Stomach (tissue), 4 donors: ENCODE results near the gene MET.

ENCODE experiments used
- EP300 ChIP-seq: sonication (generic); formaldehyde crosslinking; IDR thresholded peaks from one replicate; pipeline ENCODE4 v1.6.1; 2017; ENCODE audit warnings: antibody characterized with exemption
- POLR2A ChIP-seq, 4 donors: fragments of 450-650 bp; IDR thresholded peaks; one replicate each; pipeline ENCODE4 v1.6.1; 2016; ENCODE audit warnings: antibody characterized with exemption in 4 of 4, control low read depth in 2 of 4, mild to moderate bottlenecking in 1 of 4, moderate library complexity in 1 of 4
- TF ChIP-seq, protein P1 (sequence below), 7 experiments: fragments of 450-650 bp in 4 of 7; fragments of 200-600 bp in 3 of 7; sonication (generic) in 3 of 7; IDR thresholded peaks; one replicate each; pipeline ENCODE4 v1.5.1; 2016 to 2019; ENCODE audit warnings: antibody characterized with exemption in 7 of 7, control low read depth in 2 of 7, mild to moderate bottlenecking in 1 of 7

GRCh38 chr7:116754186-116754585, 82.2 kb downstream of the MET start:
- TF ChIP-seq, protein P1, sequence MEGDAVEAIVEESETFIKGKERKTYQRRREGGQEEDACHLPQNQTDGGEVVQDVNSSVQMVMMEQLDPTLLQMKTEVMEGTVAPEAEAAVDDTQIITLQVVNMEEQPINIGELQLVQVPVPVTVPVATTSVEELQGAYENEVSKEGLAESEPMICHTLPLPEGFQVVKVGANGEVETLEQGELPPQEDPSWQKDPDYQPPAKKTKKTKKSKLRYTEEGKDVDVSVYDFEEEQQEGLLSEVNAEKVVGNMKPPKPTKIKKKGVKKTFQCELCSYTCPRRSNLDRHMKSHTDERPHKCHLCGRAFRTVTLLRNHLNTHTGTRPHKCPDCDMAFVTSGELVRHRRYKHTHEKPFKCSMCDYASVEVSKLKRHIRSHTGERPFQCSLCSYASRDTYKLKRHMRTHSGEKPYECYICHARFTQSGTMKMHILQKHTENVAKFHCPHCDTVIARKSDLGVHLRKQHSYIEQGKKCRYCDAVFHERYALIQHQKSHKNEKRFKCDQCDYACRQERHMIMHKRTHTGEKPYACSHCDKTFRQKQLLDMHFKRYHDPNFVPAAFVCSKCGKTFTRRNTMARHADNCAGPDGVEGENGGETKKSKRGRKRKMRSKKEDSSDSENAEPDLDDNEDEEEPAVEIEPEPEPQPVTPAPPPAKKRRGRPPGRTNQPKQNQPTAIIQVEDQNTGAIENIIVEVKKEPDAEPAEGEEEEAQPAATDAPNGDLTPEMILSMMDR (IDR thresholded peaks at IDR 0.05): no peak
- no peak for TF ChIP-seq POLR2A (IDR thresholded peaks at IDR 0.05)
- TF ChIP-seq EP300: no peak
